ENCODE data around the gene PROZ.

- TF ChIP-seq CTCF (conservative IDR thresholded peaks at IDR 0.05) (no peak), ZFX (IDR thresholded peaks at IDR 0.05) (no peak)
Measured at GRCh38 chr13:113176280-113176679, 17.8 kb downstream of the PROZ start.
